Panc1 (cell line): ENCODE results near the gene PLCD3. TPM values are rescaled to one million over a fixed set of nuclear protein-coding genes. Genes with fewer than 3 reads are reported as not detected.

Source experiments
- ATAC-seq: fragments of 200-7000 bp; cut with Tn5 transposase; 2 replicates; pipeline ENCODE4 v1.9.1; 2020; ENCODE audit warnings: mild to moderate bottlenecking, moderate library complexity
- BruUV-seq: library from RNA; stranded (reverse); fragments of 400-500 nt; replicated peaks from 2 replicates; lab custom pipeline; 2021; lab: Mats Ljungman, UMichigan
- CTCF ChIA-PET: fragments of 300-600 bp; sonication (Branson Sonifier 250); formaldehyde crosslinking; loops from one replicate; lab custom pipeline; 2022; ENCODE audit warnings: antibody characterized with exemption; lab: Charles Lee
- POLR2A ChIA-PET: fragments of 300-600 bp; sonication (Branson Sonifier 250); formaldehyde crosslinking; loops from one replicate; lab custom pipeline; 2022; ENCODE audit warnings: antibody characterized with exemption; lab: Charles Lee
- DNase-seq: peaks from one replicate; pipeline ENCODE4 v3.0.0-alpha.2; 2010; ENCODE audit warnings: low read depth, low spot score
- H3K27ac ChIP-seq: 2 replicates; pipeline ENCODE4 v1.5.1; 2011; ENCODE audit warnings: mild to moderate bottlenecking, low read length, inconsistent platforms
- H3K27me3 ChIP-seq: fragments of 200-500 bp; sonication (Bioruptor generic); 2 replicates; pipeline ENCODE4 v1.6.0; 2014; ENCODE audit warnings: low read length, inconsistent platforms; ENCODE audit not compliant: control insufficient read depth, insufficient read depth
- H3K36me3 ChIP-seq: fragments of 200-500 bp; sonication (Bioruptor generic); 2 replicates; pipeline ENCODE4 v1.5.1; 2014; ENCODE audit warnings: inconsistent platforms, mild to moderate bottlenecking, low read length, moderate library complexity; ENCODE audit not compliant: control insufficient read depth, insufficient read depth
- H3K4me1 ChIP-seq: 2 replicates; pipeline ENCODE4 v1.5.1; 2011; ENCODE audit warnings: inconsistent platforms, mild to moderate bottlenecking, low read length, moderate library complexity; ENCODE audit not compliant: control insufficient read depth, insufficient read depth
- H3K4me3 ChIP-seq, 2 experiments: 2 replicates each; pipeline ENCODE4 v1.5.1; 2011 to 2012; ENCODE audit warnings: low read depth in 2 of 2, low read length in 2 of 2, mild to moderate bottlenecking in 2 of 2, inconsistent platforms in 1 of 2, moderate library complexity in 1 of 2
- H3K9me3 ChIP-seq: fragments of 200-500 bp; sonication (Bioruptor generic); 2 replicates; pipeline ENCODE4 v1.5.1; 2014; ENCODE audit warnings: low read depth, mild to moderate bottlenecking, inconsistent platforms, low read length, moderate library complexity; ENCODE audit not compliant: control insufficient read depth, insufficient read depth
- CTCF ChIP-seq: fragments of 450-650 bp; IDR thresholded peaks from 2 replicates; pipeline ENCODE4 v1.5.1; 2017; ENCODE audit warnings: mild to moderate bottlenecking
- POLR2AphosphoS5 ChIP-seq: IDR thresholded peaks from 2 replicates; pipeline ENCODE4 v1.6.1; 2012; ENCODE audit warnings: mild to moderate bottlenecking, low read depth, low read length, moderate library complexity
- REST ChIP-seq, 2 experiments: IDR thresholded peaks; 2 replicates each; pipeline ENCODE4 v1.6.1; 2011 to 2012; ENCODE audit warnings: low read depth in 2 of 2, control low read depth in 1 of 2, low read length in 1 of 2, mild to moderate bottlenecking in 1 of 2, moderate library complexity in 1 of 2; ENCODE audit not compliant: insufficient read depth in 1 of 2
- SIN3A ChIP-seq: IDR thresholded peaks from 2 replicates; pipeline ENCODE4 v1.6.1; 2012; ENCODE audit warnings: low read depth, mild to moderate bottlenecking, low read length, moderate library complexity, borderline replicate concordance; ENCODE audit not compliant: insufficient read depth
- TCF7L2 ChIP-seq: IDR thresholded peaks from 2 replicates; pipeline ENCODE4 v1.6.1; 2011; ENCODE audit warnings: mild to moderate bottlenecking, low read depth, low read length, inconsistent platforms
- in situ Hi-C: cut with HindIII; loops from 2 replicates; pipeline ENCODE4 v1.10.0; 2016; ENCODE audit warnings: low sequenced_read_pairs, low pct_unique_long_range_greater_than_20kb
- intact Hi-C: fragments of 100-400 bp; cut with micrococcal nuclease; formaldehyde crosslinking; loops from one replicate; pipeline ENCODE4 v1.10.0; 2022; ENCODE audit not compliant: unreplicated experiment
- total RNA-seq: library from RNA; stranded (reverse); gene quantifications from one replicate; pipeline ENCODE4 v1.2.1, GENCODE V29; 2021; ENCODE audit not compliant: unreplicated experiment

PLCD3 gene
- total RNA-seq, 1 experiment from 2014 or later, result 125 TPM

DNA sequence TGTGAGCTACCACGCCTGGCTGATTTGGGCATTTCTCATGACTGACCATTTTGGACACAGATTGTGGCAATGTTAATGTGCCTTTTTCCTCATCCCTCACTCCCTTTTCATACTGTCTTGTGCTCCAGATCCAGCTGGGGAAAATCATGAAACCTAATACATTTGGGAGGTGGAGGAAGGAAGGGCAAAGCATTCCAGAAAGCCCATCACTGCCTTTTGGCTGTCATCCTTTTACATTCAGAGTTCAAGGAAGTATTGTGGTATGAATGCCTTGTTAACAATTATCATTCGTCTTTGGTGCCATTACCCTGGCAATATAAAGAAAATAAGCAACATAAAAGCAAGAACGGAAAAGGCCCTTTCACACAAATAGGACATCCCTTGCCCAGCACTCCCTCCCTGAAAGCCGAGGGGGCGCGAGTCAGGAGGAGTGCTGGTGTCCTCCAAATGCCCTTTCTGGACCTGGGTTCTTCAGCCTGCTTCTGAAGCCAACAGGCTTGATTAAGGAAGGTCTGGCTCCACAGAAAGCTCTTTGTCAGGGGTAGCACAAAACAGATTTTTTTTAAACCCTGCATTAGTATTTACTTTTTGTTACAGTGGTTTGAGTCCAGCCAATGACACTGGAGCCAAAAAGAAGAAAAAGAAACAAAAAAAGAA is 51.1 kb downstream of the PLCD3 start:
- TF ChIP-seq CTCF, result no peak
- no peak for TF ChIP-seq TCF7L2
- TF ChIP-seq SIN3A, result no peak
- TF ChIP-seq REST (IDR thresholded peaks at IDR 0.05; ENCODE audit: insufficient read depth in 1 of 2, low read depth in 2 of 2, low read length in 1 of 2), result no peak
- no peak for TF ChIP-seq POLR2AphosphoS5
- no peaks in the 10 kb centered on the region for H3K9me3 ChIP-seq
- peaks cover 14% of the 10 kb centered on the region for H3K36me3 ChIP-seq
- no peak overlapping the region for H3K27ac ChIP-seq
- H3K4me3 ChIP-seq, result no peak overlapping the region
- no peaks in the 10 kb centered on the region for H3K4me1 ChIP-seq
- in situ Hi-C loops (no loop called here), intact Hi-C loops (no loop called here)
- POLR2A ChIA-PET, result no interaction called here
- DNase-seq (no peak), ATAC-seq (no peak)
- no peaks in the 10 kb centered on the region for H3K27me3 ChIP-seq
- BruUV-seq, result no TSS peak
- CTCF ChIA-PET, result no interaction called here

DNA sequence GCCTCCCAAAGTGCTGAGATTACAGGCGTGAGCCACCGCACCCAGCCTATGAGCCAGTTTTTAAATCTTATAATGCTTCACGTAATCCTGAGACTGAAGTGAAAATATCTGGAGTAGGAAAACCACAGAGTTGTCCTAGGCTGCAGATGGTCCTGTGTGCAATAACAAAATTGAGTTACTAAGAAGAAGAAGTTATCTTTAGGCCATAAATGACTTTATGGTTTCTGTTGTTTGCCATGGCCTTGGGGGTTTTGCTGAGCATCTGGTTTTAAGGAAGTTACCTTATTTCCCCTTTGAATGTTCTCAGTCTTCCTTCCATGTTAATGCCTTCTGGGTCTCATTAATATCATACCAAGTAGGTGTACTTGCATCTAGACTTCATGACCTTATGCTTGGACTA is 54.7 kb downstream of the PLCD3 start:
- no peaks in the 10 kb centered on the region for H3K9me3 ChIP-seq
- no peak overlapping the region for H3K4me3 ChIP-seq
- BruUV-seq, result no TSS peak
- no peak overlapping the region for H3K27ac ChIP-seq
- ATAC-seq (no peak), DNase-seq (no peak)
- TF ChIP-seq POLR2AphosphoS5 (no peak), REST (IDR thresholded peaks at IDR 0.05; ENCODE audit: insufficient read depth in 1 of 2, low read depth in 2 of 2, low read length in 1 of 2) (no peak), TCF7L2 (no peak), SIN3A (no peak), CTCF (no peak)
- ChIA-PET POLR2A (no interaction called here), CTCF (no interaction called here)
- in situ Hi-C loops, result no loop called here
- H3K4me1 ChIP-seq, result no peaks in the 10 kb centered on the region
- no peaks in the 10 kb centered on the region for H3K27me3 ChIP-seq
- intact Hi-C loops, result no loop called here
- H3K36me3 ChIP-seq, result peaks cover 7% of the 10 kb centered on the region
